HG02571 (cell line): ENCODE data around the gene KLRF2.
"Not testable (repeated sequence)": the region's sequence is repeated elsewhere in the genome, so short reads cannot be mapped to it uniquely, and the experiment has no call there.

Experiments
- ATAC-seq: cut with Tn5 transposase; IDR thresholded peaks from one replicate; pipeline ENCODE4 v1.9.1; 2021; ENCODE audit warnings: mild to moderate bottlenecking, moderate library complexity; ENCODE audit not compliant: unreplicated experiment

Gene KLRF2

DNA sequence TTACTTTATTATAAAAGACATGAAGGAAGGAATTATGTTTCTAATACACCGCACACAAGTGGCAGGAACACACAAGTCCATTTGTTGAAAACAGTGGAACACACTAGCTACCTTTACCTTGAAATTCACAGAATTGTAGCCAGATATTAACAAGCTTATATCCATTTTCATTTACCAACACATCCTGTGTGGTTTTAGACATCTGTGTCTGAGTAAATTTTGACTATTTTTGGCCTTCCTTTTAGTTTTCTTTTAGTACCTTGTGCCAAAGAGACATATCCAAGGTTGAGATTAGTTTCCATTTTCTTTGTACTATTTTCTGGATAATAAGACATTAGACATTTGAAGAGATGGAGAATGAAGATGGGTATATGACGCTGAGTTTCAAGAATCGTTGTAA lies at the start of gene KLRF2:
Gene KLRF2, plus strand, starts transcription at position 244 of the 400 bp plus-strand sequence. Its CDS starts 107 bp downstream, at position 351.
- ATAC-seq: no peak

GRCh38 chr12:9831720-9832119 lies 49.6 kb upstream of the KLRF2 start:
- no peak for ATAC-seq

GRCh38 chr12:9843407-9843806 lies 37.9 kb upstream of the KLRF2 start:
- no peak for ATAC-seq

DNA sequence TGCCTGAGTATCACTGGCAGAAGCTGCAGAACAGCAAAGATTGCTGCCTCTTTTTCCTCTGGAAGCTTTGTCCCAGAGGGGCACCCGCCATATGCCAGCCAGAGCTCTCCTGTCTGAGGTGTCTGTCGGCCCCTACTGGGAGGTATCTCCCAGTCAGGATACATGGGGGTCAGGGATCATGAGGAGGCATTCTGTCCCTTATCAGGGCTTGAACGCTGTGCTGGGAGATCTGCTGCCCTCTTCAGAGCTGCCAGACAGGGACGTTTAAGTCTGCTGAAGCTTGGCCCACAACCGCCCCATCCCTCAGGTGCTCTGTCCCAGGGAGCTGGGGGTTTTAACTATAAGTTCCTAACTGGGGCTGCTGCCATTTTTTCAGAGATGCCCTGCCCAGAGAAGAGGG lies 32.4 kb upstream of the KLRF2 start:
- no peak for ATAC-seq

DNA sequence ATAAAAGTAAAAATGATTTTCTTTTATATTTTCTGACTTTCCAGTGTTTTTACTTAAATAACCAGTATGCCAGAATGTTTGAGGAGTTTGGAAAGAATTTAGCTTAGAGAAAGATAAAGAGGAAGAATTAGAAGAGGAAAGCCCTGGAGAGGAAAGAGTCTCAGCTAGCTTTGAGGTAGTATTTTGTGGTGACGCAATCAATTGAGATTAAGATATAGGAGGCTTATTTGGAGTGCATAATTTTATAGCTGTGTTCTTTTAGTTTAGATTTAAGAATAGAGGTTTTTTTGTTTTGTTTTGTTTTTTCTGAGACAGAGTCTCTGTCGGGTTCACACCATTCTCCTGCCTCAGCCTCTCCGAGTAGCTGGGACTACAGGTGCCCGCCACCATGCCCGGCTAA lies 30.2 kb upstream of the KLRF2 start:
- ATAC-seq: no peak

GRCh38 chr12:9851927-9852326 lies 29.4 kb upstream of the KLRF2 start:
- no peak for ATAC-seq

- no peak for ATAC-seq
Observed at GRCh38 chr12:9856151-9856550, 25.1 kb upstream of the KLRF2 start.

DNA sequence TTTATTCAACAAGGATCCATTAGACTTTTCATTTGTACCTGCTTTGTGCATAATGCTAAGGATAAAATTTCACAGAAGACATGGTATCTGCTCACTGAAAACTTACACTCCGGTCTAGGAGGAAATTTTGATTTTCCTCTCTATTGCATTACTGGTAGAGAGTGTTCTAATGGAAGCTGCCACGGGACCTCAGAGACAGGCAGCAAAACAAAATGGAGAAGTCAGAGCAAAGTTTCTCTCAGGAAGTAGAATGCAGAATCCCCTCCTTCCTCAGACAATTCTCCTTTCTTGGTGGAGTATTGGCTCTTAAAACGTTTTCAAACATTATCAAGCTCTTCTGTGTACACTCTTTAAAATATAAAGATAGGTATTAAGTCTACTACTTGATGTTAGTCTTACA lies 24.4 kb upstream of the KLRF2 start:
- ATAC-seq: no peak

GRCh38 chr12:9858135-9858534 lies 23.2 kb upstream of the KLRF2 start:
- no peak for ATAC-seq

DNA sequence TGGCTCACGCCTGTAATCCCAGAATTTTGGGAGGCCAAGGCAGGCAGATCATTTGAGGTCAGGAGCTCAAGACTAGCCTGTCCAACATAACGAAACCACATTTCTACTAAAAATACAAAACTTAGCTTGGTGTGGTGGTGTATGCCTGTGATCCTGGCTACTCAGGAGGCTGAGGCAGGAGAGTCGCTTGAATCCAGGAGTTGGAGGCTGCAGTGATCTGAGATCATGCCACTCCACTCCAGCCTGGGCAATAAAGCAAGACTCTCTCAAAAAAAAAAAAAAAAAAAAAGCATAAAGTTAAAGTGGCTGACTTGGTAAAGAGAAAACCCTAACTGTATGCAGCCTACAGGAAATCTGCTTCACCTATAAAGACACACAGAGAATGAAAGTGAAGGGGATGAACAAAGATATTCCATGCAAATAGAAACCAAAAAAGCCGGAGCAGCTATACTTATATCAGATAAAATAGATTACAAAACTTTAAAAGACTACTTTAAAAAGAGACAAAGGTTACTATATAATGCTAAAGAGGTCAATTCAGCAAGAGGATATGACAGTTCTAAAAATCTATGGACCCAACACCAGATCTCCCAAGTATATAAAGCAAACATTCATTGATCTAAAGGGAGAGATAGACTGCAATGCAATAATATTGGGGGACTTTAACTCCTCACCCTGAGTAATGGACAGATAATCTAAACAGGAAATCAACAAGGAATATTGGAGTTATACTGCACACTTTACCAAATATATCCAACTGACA lies 16.2 kb upstream of the KLRF2 start:
- ATAC-seq: no peak

- no peak for ATAC-seq
Observed at GRCh38 chr12:9866860-9867269, 14.4 kb upstream of the KLRF2 start.

- ATAC-seq: no peak
Observed at GRCh38 chr12:9867531-9867930, 13.8 kb upstream of the KLRF2 start.

GRCh38 chr12:9868311-9868801 lies 12.9 kb upstream of the KLRF2 start:
- ATAC-seq: no peak

GRCh38 chr12:9868951-9869306 lies 12.4 kb upstream of the KLRF2 start:
- no peak for ATAC-seq

- no peak for ATAC-seq
Observed at GRCh38 chr12:9869307-9870161, 11.8 kb upstream of the KLRF2 start, which contains the start of gene CLEC2B. CLEC2B (minus strand) TSS chr12:9869354.

DNA sequence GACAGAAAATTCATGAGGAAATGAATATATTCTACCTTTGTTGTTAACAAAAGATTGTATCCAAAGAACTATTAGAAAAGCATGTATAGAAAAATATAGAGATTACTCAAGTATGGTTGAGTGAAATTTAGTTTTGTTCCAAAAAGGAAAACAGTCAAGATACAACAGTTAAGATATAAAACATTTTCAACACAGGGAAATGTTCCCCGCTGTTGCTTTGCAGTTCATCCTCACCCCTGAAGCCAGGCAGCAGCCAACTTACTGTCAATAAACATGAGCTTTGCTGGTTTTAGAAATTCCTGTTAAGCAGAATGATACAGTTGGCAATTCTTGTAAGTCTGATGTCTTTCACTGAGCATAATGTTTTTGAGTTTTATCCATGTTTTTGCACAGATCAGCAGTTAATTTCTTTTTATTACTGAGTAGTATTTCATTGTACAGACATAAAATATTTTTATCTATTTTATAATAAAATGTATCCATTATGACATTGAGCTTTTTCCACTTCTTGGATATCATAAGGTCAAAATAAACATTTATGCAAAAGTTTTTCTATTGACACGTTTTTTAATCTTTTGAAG lies 10.9 kb upstream of the KLRF2 start:
- no peak for ATAC-seq

DNA sequence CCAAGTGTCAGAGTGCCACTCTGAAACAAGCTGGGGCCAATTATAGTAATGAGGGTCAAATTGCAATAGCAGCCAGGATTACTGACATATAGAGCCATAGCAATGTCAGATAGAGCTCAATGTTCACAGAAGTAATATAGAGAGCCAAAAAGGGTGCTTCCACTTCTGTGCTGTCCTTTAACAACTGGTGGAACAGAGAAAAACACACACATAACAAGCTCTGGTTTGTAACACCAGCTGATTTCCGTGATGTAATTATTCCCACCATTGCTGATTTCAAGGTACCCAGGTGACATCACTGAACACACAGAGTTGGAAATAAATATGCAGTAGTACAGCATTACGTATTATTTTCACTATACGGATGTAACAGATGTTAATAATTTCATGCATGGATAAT lies 9.1 kb upstream of the KLRF2 start:
- ATAC-seq: no peak

- ATAC-seq: no peak
Observed at GRCh38 chr12:9872742-9873141, 8.5 kb upstream of the KLRF2 start.

- ATAC-seq: not testable (repeated sequence)
Observed at GRCh38 chr12:9876120-9876519, 5.2 kb upstream of the KLRF2 start.

GRCh38 chr12:9880532-9881078 lies 684 bp upstream of the KLRF2 start:
- no peak for ATAC-seq

DNA sequence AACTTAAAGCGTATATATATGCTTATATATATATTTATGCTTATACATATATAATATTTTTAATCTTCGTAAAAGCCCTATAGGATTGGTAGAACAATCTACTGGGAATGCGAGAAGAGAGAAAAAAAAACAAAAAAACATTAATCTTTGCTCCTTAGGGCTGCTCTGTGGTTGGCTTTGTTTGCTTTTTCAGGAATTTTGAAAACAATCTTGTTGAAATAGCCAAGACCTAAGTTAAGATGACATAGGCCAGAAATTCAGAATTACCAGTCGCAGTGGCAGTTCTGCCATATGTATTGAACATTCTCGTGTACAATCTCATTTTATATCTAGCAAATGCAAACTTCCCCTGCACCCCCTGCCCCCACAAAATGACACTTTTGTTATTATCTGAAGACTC lies 699 bp downstream of the KLRF2 start:
- ATAC-seq: no peak
